Gastroesophageal sphincter (tissue), 4 donors: ENCODE results near the gene STARD13. TPM values are rescaled to one million over a fixed set of nuclear protein-coding genes. Genes with fewer than 3 reads are reported as not detected.

Experiments
- ATAC-seq: fragments of 150-250 bp; one replicate; pipeline ENCODE4 v1.9.1; 2016; ENCODE audit warnings: mild to moderate bottlenecking, moderate library complexity
- H3K27ac ChIP-seq, 4 donors: fragments of 200-600 bp; sonication (generic) in 3 of 4; 1 replicate in 3 of 4; 2 replicates in 1 of 4; pipeline ENCODE4 v1.5.1; 2016 to 2019
- H3K27me3 ChIP-seq: fragments of 200-600 bp; sonication (generic); one replicate; pipeline ENCODE4 v1.5.1; 2019
- H3K36me3 ChIP-seq, 2 donors: fragments of 200-600 bp; sonication (generic); one replicate each; pipeline ENCODE4 v1.5.1; 2019; ENCODE audit warnings: control low read depth in 1 of 2
- H3K4me1 ChIP-seq, 3 donors: fragments of 200-600 bp; sonication (generic); 1 replicate in 2 of 3; 2 replicates in 1 of 3; pipeline ENCODE4 v1.5.1; 2016 to 2019; ENCODE audit warnings: control low read depth in 2 of 3
- H3K4me3 ChIP-seq, 2 donors: fragments of 200-600 bp; sonication (generic); one replicate each; pipeline ENCODE4 v1.5.1; 2019; ENCODE audit warnings: mild to moderate bottlenecking in 1 of 2, moderate library complexity in 1 of 2
- H3K9me3 ChIP-seq, 3 donors: fragments of 200-600 bp; sonication (generic); one replicate each; pipeline ENCODE4 v1.5.1; 2017 to 2019; ENCODE audit warnings: control low read depth in 2 of 3
- CTCF ChIP-seq, 4 experiments: fragments of 200-600 bp in 2 of 4; fragments of 450-650 bp in 2 of 4; sonication (generic) in 1 of 4; IDR thresholded peaks; one replicate each; pipeline ENCODE4 v1.5.1; 2017 to 2019; ENCODE audit warnings: antibody characterized with exemption in 4 of 4, mild to moderate bottlenecking in 2 of 4, moderate library complexity in 2 of 4
- EP300 ChIP-seq: sonication (generic); formaldehyde crosslinking; IDR thresholded peaks from one replicate; pipeline ENCODE4 v1.6.1; 2017; ENCODE audit warnings: antibody characterized with exemption, mild to moderate bottlenecking
- POLR2A ChIP-seq, 2 donors: fragments of 450-650 bp; IDR thresholded peaks; one replicate each; pipeline ENCODE4 v1.6.1; 2017; ENCODE audit warnings: antibody characterized with exemption in 2 of 2, mild to moderate bottlenecking in 2 of 2, moderate library complexity in 1 of 2
- POLR2AphosphoS5 ChIP-seq: sonication (generic); formaldehyde crosslinking; IDR thresholded peaks from one replicate; pipeline ENCODE4 v1.6.1; 2017; ENCODE audit warnings: antibody characterized with exemption
- WGBS, 2 donors: methylation state at CpG; one replicate each; pipeline ENCODE4 v1.1.5; 2018; ENCODE audit warnings: low coverage in 1 of 2; 5-methylcytosine and 5-hydroxymethylcytosine counted together
- total RNA-seq, 4 donors: library from RNA; depleted of rRNA; stranded (reverse); fragments of >200 nt; gene quantifications; one replicate each; pipeline ENCODE4 v1.1.0, GENCODE V29; 2016

Gene STARD13
- total RNA-seq, 4 donors from 2014 or later: 46.2 to 63.3 (median 49.3) TPM

GRCh38 chr13:33070713-33071112 lies 214.8 kb downstream of the STARD13 start:
- no peak overlapping the region for H3K4me3 ChIP-seq
- no peaks in the 10 kb centered on the region for H3K4me1 ChIP-seq
- no peaks in the 10 kb centered on the region for H3K27me3 ChIP-seq
- no peak for ATAC-seq
- H3K36me3 ChIP-seq: no peaks in the 10 kb centered on the region
- no peaks in the 10 kb centered on the region for H3K9me3 ChIP-seq
- WGBS, 2 donors: 93% methylated on average over 2 of the region's 2 CpGs; no CpG with 5 or more reads in 1 of the 2 donors
- H3K27ac ChIP-seq: no peak overlapping the region
- TF ChIP-seq EP300: no peak
- TF ChIP-seq POLR2AphosphoS5: no peak
- no peak for TF ChIP-seq POLR2A (IDR thresholded peaks at IDR 0.05)
- no peak for TF ChIP-seq CTCF (IDR thresholded peaks at IDR 0.05)

GRCh38 chr13:33069365-33069764 lies 216.2 kb downstream of the STARD13 start:
- 77 to 86% methylated on average over 1 to 2 of the region's 2 CpGs for WGBS, 2 donors
- no peak overlapping the region for H3K27ac ChIP-seq
- no peaks in the 10 kb centered on the region for H3K9me3 ChIP-seq
- H3K4me1 ChIP-seq: no peaks in the 10 kb centered on the region
- TF ChIP-seq CTCF (IDR thresholded peaks at IDR 0.05): peak in 1 of 4 experiments; percentile 15
- TF ChIP-seq POLR2A (IDR thresholded peaks at IDR 0.05): no peak
- no peak overlapping the region for H3K4me3 ChIP-seq
- H3K27me3 ChIP-seq: no peaks in the 10 kb centered on the region
- no peak for ATAC-seq
- no peaks in the 10 kb centered on the region for H3K36me3 ChIP-seq

GRCh38 chr13:33066329-33066728 lies 219.2 kb downstream of the STARD13 start:
- H3K9me3 ChIP-seq: no peaks in the 10 kb centered on the region
- TF ChIP-seq POLR2A (IDR thresholded peaks at IDR 0.05): no peak
- no peak for TF ChIP-seq POLR2AphosphoS5
- TF ChIP-seq EP300: no peak
- TF ChIP-seq CTCF (IDR thresholded peaks at IDR 0.05): no peak
- H3K4me3 ChIP-seq: no peak overlapping the region
- no peak for ATAC-seq
- H3K27me3 ChIP-seq: no peaks in the 10 kb centered on the region
- H3K27ac ChIP-seq: no peak overlapping the region
- H3K36me3 ChIP-seq: peaks cover 0 to 3% of the 10 kb centered on the region in 2 donors
- WGBS, 2 donors: 96 to 100% methylated on average over 4 to 18 of the region's 18 CpGs
- H3K4me1 ChIP-seq: no peaks in the 10 kb centered on the region

- Histone ChIP-seq H3K9me3 (no peaks in the 10 kb centered on the region), H3K4me3 (no peak overlapping the region), H3K27me3 (no peaks in the 10 kb centered on the region), H3K36me3 (peaks cover 0 to 9% of the 10 kb centered on the region in 2 donors), H3K4me1 (peaks cover 0 to 19% (median 5%) of the 10 kb centered on the region in 3 donors), H3K27ac (no peak overlapping the region)
- ATAC-seq: no peak
- 95 to 98% methylated on average over 3 to 8 of the region's 15 CpGs for WGBS, 2 donors
- TF ChIP-seq EP300: no peak
- no peak for TF ChIP-seq POLR2A (IDR thresholded peaks at IDR 0.05)
- TF ChIP-seq CTCF (IDR thresholded peaks at IDR 0.05): no peak
- TF ChIP-seq POLR2AphosphoS5: no peak
Observed at GRCh38 chr13:33060815-33061214, 224.7 kb downstream of the STARD13 start.

GRCh38 chr13:33058776-33059327 lies 226.7 kb downstream of the STARD13 start:
- no peak for TF ChIP-seq POLR2AphosphoS5
- TF ChIP-seq CTCF (IDR thresholded peaks at IDR 0.05): no peak
- no peak for TF ChIP-seq POLR2A (IDR thresholded peaks at IDR 0.05)
- TF ChIP-seq EP300: no peak
- H3K27ac ChIP-seq: no peak overlapping the region
- H3K4me1 ChIP-seq: peaks cover 0 to 21% (median 5%) of the 10 kb centered on the region in 3 donors
- no peaks in the 10 kb centered on the region for H3K27me3 ChIP-seq
- WGBS, 2 donors: 49 to 79% methylated on average over 3 of the region's 3 CpGs
- H3K4me3 ChIP-seq: no peak overlapping the region
- peaks cover 0 to 9% of the 10 kb centered on the region in 2 donors for H3K36me3 ChIP-seq
- no peak for ATAC-seq
- H3K9me3 ChIP-seq: no peaks in the 10 kb centered on the region
